KMS-11 (cell line): Measurements from ENCODE around the gene GBX1.

Experiments
- H2AFZ ChIP-seq: fragments of 200-600 bp; sonication (generic); 2 replicates; pipeline ENCODE4 v1.6.1; 2016; ENCODE audit warnings: antibody characterized with exemption, mixed run types, low read depth
- H3K27ac ChIP-seq: fragments of 200-600 bp; sonication (generic); 2 replicates; pipeline ENCODE4 v1.6.1; 2016; ENCODE audit warnings: mild to moderate bottlenecking, mixed run types
- H3K27me3 ChIP-seq: fragments of 200-600 bp; sonication (generic); 2 replicates; pipeline ENCODE4 v1.6.1; 2017; ENCODE audit warnings: mild to moderate bottlenecking, low read depth, mixed run types, moderate library complexity; ENCODE audit not compliant: insufficient read depth
- H3K36me3 ChIP-seq: fragments of 200-600 bp; sonication (generic); 2 replicates; pipeline ENCODE4 v1.6.1; 2017; ENCODE audit warnings: mild to moderate bottlenecking, mixed run types; ENCODE audit not compliant: insufficient read depth
- H3K4me1 ChIP-seq: fragments of 200-600 bp; sonication (generic); 2 replicates; pipeline ENCODE4 v1.6.1; 2016; ENCODE audit warnings: mild to moderate bottlenecking, low read depth, mixed run types; ENCODE audit not compliant: poor library complexity, severe bottlenecking
- H3K4me2 ChIP-seq: fragments of 200-600 bp; sonication (generic); 2 replicates; pipeline ENCODE4 v1.7.0; 2016; ENCODE audit warnings: mild to moderate bottlenecking, mixed run types
- H3K4me3 ChIP-seq: fragments of 200-600 bp; sonication (generic); IDR thresholded peaks from 2 replicates; pipeline ENCODE4 v1.6.1; 2017; ENCODE audit warnings: low read depth, low read length, mixed read lengths; ENCODE audit not compliant: insufficient read depth
- H3K79me2 ChIP-seq: fragments of 200-600 bp; sonication (generic); 2 replicates; pipeline ENCODE4 v1.6.1; 2016; ENCODE audit warnings: low read depth, mixed run types; ENCODE audit not compliant: insufficient read depth
- H3K9ac ChIP-seq: fragments of 200-600 bp; sonication (generic); 2 replicates; pipeline ENCODE4 v1.6.1; 2016; ENCODE audit warnings: mild to moderate bottlenecking, mixed run types
- H4K20me1 ChIP-seq: fragments of 200-600 bp; sonication (generic); 2 replicates; pipeline ENCODE4 v1.6.1; 2016; ENCODE audit warnings: mild to moderate bottlenecking, mixed run types; ENCODE audit not compliant: insufficient read depth
- TF ChIP-seq, protein P1 (sequence below): fragments of 200-600 bp; sonication (generic); conservative IDR thresholded peaks from 2 replicates; pipeline ENCODE4 v1.6.1; 2017; ENCODE audit warnings: low read depth, mild to moderate bottlenecking, antibody characterized with exemption, low read length, moderate library complexity, mixed read lengths

GBX1 gene

DNA sequence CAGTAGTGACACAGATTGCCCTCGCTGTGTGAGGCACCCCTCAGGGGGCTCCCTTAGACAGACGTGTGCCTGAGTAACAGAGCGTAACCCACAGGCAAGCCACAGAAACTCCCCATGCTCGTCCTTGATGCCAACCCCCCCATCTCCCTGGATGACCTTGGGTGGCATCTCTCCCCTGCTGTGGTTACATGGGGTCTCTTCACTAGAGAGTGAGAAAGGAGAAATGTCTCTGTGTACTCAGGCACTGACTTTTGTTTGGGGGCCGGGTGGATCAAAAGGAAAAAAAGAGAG, 20.7 kb upstream of the GBX1 start:
- H3K27me3 ChIP-seq, result peaks cover 69% of the 10 kb centered on the region
- H4K20me1 ChIP-seq, result no peaks in the 10 kb centered on the region
- no peak overlapping the region for H3K27ac ChIP-seq
- H3K4me2 ChIP-seq, result no peak overlapping the region
- no peak overlapping the region for H3K4me3 ChIP-seq
- no peaks in the 10 kb centered on the region for H3K4me1 ChIP-seq
- H2AFZ ChIP-seq, result no peak overlapping the region
- H3K79me2 ChIP-seq, result no peaks in the 10 kb centered on the region
- H3K9ac ChIP-seq, result no peak overlapping the region
- H3K36me3 ChIP-seq, result no peaks in the 10 kb centered on the region
- TF ChIP-seq, protein P1, sequence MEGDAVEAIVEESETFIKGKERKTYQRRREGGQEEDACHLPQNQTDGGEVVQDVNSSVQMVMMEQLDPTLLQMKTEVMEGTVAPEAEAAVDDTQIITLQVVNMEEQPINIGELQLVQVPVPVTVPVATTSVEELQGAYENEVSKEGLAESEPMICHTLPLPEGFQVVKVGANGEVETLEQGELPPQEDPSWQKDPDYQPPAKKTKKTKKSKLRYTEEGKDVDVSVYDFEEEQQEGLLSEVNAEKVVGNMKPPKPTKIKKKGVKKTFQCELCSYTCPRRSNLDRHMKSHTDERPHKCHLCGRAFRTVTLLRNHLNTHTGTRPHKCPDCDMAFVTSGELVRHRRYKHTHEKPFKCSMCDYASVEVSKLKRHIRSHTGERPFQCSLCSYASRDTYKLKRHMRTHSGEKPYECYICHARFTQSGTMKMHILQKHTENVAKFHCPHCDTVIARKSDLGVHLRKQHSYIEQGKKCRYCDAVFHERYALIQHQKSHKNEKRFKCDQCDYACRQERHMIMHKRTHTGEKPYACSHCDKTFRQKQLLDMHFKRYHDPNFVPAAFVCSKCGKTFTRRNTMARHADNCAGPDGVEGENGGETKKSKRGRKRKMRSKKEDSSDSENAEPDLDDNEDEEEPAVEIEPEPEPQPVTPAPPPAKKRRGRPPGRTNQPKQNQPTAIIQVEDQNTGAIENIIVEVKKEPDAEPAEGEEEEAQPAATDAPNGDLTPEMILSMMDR, result no peak

DNA sequence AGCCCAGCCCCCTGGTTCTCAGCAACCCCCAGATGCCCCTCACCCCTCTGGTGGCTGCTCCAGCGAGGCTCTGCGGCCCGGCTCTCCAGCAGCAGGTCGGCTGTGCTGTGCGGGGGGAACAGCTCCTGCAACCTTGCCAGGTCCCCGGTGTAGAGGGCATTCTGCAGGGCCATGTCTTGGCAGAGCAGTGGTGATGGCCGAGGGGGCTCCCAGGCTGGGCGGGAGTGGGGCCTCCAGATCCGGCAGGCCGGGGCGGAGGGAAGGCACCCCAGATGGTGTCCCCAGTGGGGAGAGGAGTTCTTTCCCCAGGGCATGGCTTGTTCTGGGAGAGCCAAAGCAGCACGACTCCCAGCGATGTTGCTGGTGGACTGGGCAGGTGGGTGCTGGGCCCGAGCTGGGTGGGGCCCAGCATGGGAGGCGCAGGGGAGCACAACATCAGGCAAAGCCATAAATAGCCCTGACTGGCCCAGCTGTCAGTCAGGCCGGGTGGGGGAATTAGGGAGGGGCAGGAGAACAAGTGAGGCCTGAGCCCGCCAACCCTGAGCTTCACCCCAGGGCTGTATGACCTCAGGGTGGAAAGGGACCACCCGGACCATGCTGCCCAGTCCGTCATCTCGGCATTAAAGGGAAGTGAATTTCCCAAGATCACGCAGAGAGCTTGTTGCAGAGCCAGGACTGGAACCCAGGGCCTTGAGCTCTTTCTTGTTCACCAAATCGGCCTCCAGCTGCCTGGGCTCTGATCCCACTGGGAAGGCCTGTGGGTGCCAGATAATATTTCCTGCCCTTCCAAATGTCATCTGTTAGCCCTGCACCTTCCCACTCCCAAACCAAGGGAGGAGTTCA, 20.1 kb upstream of the GBX1 start:
- no peak overlapping the region for H3K27ac ChIP-seq
- no peaks in the 10 kb centered on the region for H3K4me1 ChIP-seq
- TF ChIP-seq, protein P1, result no peak
- H3K36me3 ChIP-seq, result no peaks in the 10 kb centered on the region
- no peak overlapping the region for H3K4me3 ChIP-seq
- no peaks in the 10 kb centered on the region for H3K79me2 ChIP-seq
- H3K4me2 ChIP-seq, result no peak overlapping the region
- H2AFZ ChIP-seq, result no peak overlapping the region
- H3K9ac ChIP-seq, result no peak overlapping the region
- peaks cover 65% of the 10 kb centered on the region for H3K27me3 ChIP-seq
- H4K20me1 ChIP-seq, result no peaks in the 10 kb centered on the region

DNA sequence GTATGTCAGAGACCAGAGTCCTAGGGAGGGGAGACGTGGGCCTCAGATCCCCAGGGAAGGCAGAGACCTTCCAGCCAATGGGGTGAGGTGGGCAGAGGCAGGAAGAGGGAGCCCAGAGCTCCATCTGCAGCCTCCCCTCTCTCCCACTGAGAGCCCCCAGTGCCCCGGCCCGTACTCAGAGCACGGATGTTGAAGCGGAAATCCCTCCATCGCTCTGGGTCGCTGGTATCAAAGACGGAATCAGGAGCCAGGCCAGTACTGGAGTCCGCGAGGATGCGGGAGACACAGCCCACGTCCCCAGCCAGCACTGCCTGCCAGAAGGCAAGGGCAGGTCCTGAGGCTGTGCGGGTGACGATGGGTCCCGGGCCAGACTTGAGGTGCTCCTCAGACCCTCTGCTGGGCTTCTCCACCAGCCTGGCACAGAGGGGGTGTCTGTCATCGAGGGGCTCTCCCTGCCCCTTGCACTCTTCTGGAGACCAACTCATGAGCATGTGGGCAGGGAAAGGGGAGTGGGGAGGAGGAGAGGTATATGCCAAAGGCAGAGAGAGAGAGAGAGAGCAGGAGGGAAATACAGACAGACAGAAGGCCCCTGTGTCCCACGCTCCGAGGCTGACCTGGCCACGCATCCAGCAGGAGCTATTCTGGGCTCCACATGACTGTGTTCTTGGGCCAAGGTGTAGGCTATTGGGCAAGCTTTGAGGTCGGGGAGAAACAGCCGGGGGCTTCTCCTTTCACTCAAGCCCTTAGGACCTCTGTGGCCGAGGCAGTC, 19.3 kb upstream of the GBX1 start, which contains the start of gene ASB10:
TSS of gene ASB10 (minus strand) at position 611 of the 769 bp plus-strand sequence. CDS start at position 491, 120 bp downstream.
- Histone ChIP-seq H3K79me2 (no peaks in the 10 kb centered on the region), H3K9ac (no peak within 1 kb of the TSS), H3K36me3 (no peaks in the 10 kb centered on the region), H4K20me1 (no peaks in the 10 kb centered on the region), H3K4me2 (no peak within 1 kb of the TSS), H3K4me1 (no peaks in the 10 kb centered on the region), H3K27me3 (peaks cover 61% of the 10 kb centered on the region), H3K27ac (no peak within 1 kb of the TSS), H3K4me3 (no peak within 1 kb of the TSS), H2AFZ (no peak within 1 kb of the TSS)
- TF ChIP-seq, protein P1, result no peak

DNA sequence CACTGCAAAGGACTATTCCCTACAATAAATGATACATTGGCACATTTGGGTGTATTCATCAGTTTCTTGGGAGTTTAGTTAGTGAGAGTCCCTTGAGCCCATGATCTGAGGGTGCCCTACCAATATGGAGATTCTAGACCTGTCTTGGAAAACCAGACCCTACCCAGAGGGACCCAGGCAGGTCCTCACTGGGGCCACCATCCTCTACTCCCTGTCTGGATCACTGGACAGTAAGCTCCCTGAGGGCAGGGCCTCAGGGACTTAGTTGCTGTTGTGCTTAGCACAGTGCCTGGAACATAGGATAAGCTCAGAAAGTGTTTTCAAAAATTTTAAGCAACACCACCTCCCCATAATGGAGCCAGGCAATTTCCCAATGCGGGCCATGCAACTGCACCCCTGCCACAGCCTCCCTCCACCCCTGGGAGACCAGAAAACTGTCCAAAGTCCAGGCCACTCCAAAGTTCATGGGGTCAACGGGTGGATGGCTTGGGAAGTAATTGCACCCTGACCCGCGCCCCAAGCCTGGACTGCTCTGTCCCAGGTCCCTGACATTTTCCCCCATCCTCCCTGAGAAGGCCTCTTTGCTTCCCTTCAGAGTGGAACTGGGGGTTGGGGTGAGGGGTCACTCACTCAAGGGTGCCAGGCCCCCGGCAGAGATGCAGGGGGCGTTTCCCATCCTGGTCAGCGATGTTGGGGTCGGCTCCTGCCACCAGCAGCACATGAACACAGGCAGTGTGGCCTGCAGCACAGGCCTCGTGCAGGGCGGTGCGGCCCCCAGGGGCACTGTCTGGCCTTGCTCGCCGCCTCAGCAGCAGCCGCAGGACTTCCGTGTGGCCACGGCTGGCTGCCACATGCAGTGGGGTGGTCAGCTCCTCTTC, 18.5 kb upstream of the GBX1 start:
- H3K4me1 ChIP-seq, result no peaks in the 10 kb centered on the region
- H4K20me1 ChIP-seq, result no peaks in the 10 kb centered on the region
- no peak overlapping the region for H3K4me2 ChIP-seq
- no peak overlapping the region for H3K27ac ChIP-seq
- no peaks in the 10 kb centered on the region for H3K79me2 ChIP-seq
- H3K36me3 ChIP-seq, result no peaks in the 10 kb centered on the region
- TF ChIP-seq, protein P1, result no peak
- H3K27me3 ChIP-seq, result peaks cover 53% of the 10 kb centered on the region
- no peak overlapping the region for H2AFZ ChIP-seq
- H3K4me3 ChIP-seq, result no peak overlapping the region
- H3K9ac ChIP-seq, result no peak overlapping the region
